ENCODE results near the gene MYCN.

The MYCN gene

GRCh38 chr2:15916336-15916735, 24.0 kb upstream of the MYCN start:
- H3K27me3 ChIP-seq (ENCODE audit: insufficient read depth, poor library complexity, severe bottlenecking): no peaks in the 10 kb centered on the region
- no peak overlapping the region for H3K4me3 ChIP-seq (ENCODE audit: severe bottlenecking)
- TF ChIP-seq CTCF (IDR thresholded peaks at IDR 0.05; ENCODE audit: poor library complexity, severe bottlenecking): no peak
- DNase-seq (ENCODE audit: low spot score) (no peak), ATAC-seq (ENCODE audit: low read depth) (no peak)
- H3K9me3 ChIP-seq (ENCODE audit: severe bottlenecking): no peaks in the 10 kb centered on the region
- H3K36me3 ChIP-seq (ENCODE audit: low read depth): no peaks in the 10 kb centered on the region
- H3K4me1 ChIP-seq (ENCODE audit: insufficient read depth, poor library complexity, severe bottlenecking): peaks cover 12% of the 10 kb centered on the region
- H3K27ac ChIP-seq (ENCODE audit: poor library complexity, severe bottlenecking): no peak overlapping the region

GRCh38 chr2:15918761-15919356, 21.5 kb upstream of the MYCN start:
- Histone ChIP-seq H3K27me3 (ENCODE audit: insufficient read depth, poor library complexity, severe bottlenecking) (no peaks in the 10 kb centered on the region), H3K4me3 (ENCODE audit: severe bottlenecking) (no peak overlapping the region), H3K27ac (ENCODE audit: poor library complexity, severe bottlenecking) (no peak overlapping the region), H3K36me3 (ENCODE audit: low read depth) (no peaks in the 10 kb centered on the region), H3K9me3 (ENCODE audit: severe bottlenecking) (no peaks in the 10 kb centered on the region), H3K4me1 (ENCODE audit: insufficient read depth, poor library complexity, severe bottlenecking) (no peaks in the 10 kb centered on the region)
- TF ChIP-seq CTCF (IDR thresholded peaks at IDR 0.05; ENCODE audit: poor library complexity, severe bottlenecking): no peak
- ATAC-seq (ENCODE audit: low read depth) (no peak), DNase-seq (ENCODE audit: low spot score) (no peak)

GRCh38 chr2:15919716-15920434, 20.5 kb upstream of the MYCN start:
- H3K4me3 ChIP-seq (ENCODE audit: severe bottlenecking): no peak overlapping the region
- peak; percentile 61 for ATAC-seq (ENCODE audit: low read depth)
- no peak for TF ChIP-seq CTCF (IDR thresholded peaks at IDR 0.05; ENCODE audit: poor library complexity, severe bottlenecking)
- H3K27me3 ChIP-seq (ENCODE audit: insufficient read depth, poor library complexity, severe bottlenecking): no peaks in the 10 kb centered on the region
- DNase-seq (ENCODE audit: low spot score): no peak
- H3K4me1 ChIP-seq (ENCODE audit: insufficient read depth, poor library complexity, severe bottlenecking): no peaks in the 10 kb centered on the region
- no peaks in the 10 kb centered on the region for H3K9me3 ChIP-seq (ENCODE audit: severe bottlenecking)
- no peak overlapping the region for H3K27ac ChIP-seq (ENCODE audit: poor library complexity, severe bottlenecking)
- no peaks in the 10 kb centered on the region for H3K36me3 ChIP-seq (ENCODE audit: low read depth)

- H3K27me3 ChIP-seq (ENCODE audit: insufficient read depth, poor library complexity, severe bottlenecking): no peaks in the 10 kb centered on the region
- no peaks in the 10 kb centered on the region for H3K4me1 ChIP-seq (ENCODE audit: insufficient read depth, poor library complexity, severe bottlenecking)
- H3K9me3 ChIP-seq (ENCODE audit: severe bottlenecking): no peaks in the 10 kb centered on the region
- H3K27ac ChIP-seq (ENCODE audit: poor library complexity, severe bottlenecking): no peak overlapping the region
- DNase-seq (ENCODE audit: low spot score) (no peak), ATAC-seq (ENCODE audit: low read depth) (no peak)
- no peak overlapping the region for H3K4me3 ChIP-seq (ENCODE audit: severe bottlenecking)
- H3K36me3 ChIP-seq (ENCODE audit: low read depth): no peaks in the 10 kb centered on the region
- TF ChIP-seq CTCF (IDR thresholded peaks at IDR 0.05; ENCODE audit: poor library complexity, severe bottlenecking): no peak
Measured at GRCh38 chr2:15920696-15921095, 19.7 kb upstream of the MYCN start.

- no peak for TF ChIP-seq CTCF (IDR thresholded peaks at IDR 0.05; ENCODE audit: poor library complexity, severe bottlenecking)
Measured at GRCh38 chr2:15923597-15923996, 16.8 kb upstream of the MYCN start.

More at GRCh38 chr2:15923597-15923996, 16.8 kb upstream of the MYCN start:
- H3K9me3 ChIP-seq (ENCODE audit: severe bottlenecking): no peaks in the 10 kb centered on the region
- no peak overlapping the region for H3K4me3 ChIP-seq (ENCODE audit: severe bottlenecking)
- no peaks in the 10 kb centered on the region for H3K36me3 ChIP-seq (ENCODE audit: low read depth)
- no peak overlapping the region for H3K27ac ChIP-seq (ENCODE audit: poor library complexity, severe bottlenecking)
- DNase-seq (ENCODE audit: low spot score) (no peak), ATAC-seq (ENCODE audit: low read depth) (no peak)
- no peaks in the 10 kb centered on the region for H3K27me3 ChIP-seq (ENCODE audit: insufficient read depth, poor library complexity, severe bottlenecking)
- no peaks in the 10 kb centered on the region for H3K4me1 ChIP-seq (ENCODE audit: insufficient read depth, poor library complexity, severe bottlenecking)
